NCI-H345 treated with DMSO at 0.1 percent for 48 hours (cell line): Measurements from ENCODE around the gene PKIB.
A peak's percentile ranks its signal among the peaks of the same experiment; 100 is the strongest.
"Not testable (repeated sequence)": the region's sequence is repeated elsewhere in the genome, so short reads cannot be mapped to it uniquely, and the experiment has no call there.

Source experiments
- DNase-seq: peaks from one replicate; lab custom pipeline; 2025; ENCODE audit not compliant: unreplicated experiment; lab: John Stamatoyannopoulos, UW

The PKIB gene

DNA sequence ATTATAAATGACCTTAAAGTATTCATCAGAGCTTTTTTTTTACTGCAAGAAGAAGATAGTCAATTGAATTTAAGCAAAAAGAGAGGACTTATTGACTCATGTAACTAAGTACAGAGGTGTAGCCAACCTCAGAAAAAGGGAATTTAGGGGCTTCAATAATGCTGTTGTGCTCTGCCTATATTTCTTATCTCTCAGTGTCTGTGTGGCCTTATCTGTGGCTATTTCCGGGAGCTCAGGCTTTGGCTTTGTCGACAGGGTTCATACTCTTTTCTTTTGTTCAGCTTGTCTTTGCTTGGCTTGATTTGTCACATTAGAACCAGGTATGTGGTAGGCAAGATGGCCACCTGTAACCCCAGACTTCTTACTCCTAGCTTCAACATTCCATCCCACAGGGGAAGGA lies 130.7 kb downstream of the PKIB start:
- DNase-seq: no peak

DNA sequence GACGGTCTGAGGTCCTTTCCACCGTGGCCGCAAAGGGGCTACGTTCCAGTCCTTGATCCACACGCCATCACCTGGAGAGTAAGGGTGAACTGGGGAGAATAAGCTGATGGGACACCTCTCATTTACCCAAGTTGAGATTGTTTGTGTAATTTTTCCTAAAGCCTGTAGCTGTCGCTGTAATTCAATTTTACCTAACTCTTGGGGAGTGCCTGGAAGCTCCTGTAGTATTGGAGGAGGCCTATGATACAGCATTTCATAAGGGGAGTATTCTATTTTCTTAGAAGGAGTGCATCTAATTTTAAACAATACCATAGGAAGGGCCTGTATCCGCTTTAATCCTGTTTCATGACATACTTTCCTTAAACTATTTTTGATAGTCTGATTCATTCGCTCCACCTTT lies 134.0 kb downstream of the PKIB start:
- not testable (repeated sequence) for DNase-seq

DNA sequence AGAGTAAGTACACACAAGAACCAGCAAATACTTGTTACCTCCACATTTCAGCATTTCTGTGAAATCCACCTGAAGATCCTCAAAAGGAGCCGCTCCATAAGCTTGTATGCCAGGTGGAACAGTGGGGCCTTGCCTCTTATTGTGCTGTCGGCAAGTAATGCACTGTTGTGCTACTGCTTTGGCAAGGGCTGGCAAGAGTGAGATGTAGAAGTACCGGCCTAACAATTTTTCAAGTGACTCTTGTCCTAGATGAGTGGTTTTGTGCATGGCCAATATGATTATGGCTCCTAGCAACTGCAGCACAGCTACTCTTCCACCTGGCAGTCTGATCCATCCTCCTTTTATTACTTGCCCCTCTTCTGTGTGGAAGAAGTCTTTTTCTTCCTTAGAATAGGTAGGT lies 134.7 kb downstream of the PKIB start:
- peak; percentile 56 for DNase-seq

DNA sequence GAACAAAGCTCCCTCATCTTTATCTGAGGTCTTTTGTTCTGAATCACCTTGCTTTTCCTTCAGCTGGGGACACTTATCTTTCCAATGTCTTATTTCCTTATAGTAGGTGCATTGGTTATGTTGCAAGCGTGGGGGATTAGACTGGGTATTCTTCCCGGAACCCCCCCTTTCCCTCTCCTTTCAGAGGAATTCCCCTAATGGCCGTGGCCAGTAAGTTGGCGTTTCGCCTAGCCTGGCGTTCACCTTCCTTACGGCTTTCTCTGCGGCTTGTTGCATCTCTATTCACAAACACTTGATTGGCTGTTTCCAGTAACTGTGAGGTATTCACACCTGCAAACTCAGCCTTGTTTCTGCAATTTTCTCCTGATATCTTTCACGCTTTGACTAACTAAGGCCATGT lies 136.5 kb downstream of the PKIB start:
- DNase-seq: no peak

DNA sequence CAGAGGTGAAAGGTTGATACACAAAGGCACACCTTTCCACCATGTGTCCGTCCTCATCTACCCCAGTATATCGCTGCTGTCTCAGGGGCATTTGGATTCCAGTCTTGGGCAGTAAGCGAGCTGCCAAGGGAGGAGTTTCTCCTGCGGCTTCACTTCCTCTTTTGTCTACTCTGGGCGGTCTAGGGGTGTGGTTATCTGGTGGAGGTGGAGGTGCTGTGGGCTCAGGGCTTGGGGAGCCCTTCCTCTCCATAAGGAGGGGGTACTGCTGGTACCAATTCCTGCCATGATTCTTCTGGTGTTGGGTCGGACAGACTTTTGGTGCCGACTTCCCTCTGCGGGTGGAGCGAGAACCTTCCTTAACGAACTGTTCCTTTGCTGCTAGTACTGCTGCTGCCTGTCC lies 137.4 kb downstream of the PKIB start:
- no peak for DNase-seq

DNA sequence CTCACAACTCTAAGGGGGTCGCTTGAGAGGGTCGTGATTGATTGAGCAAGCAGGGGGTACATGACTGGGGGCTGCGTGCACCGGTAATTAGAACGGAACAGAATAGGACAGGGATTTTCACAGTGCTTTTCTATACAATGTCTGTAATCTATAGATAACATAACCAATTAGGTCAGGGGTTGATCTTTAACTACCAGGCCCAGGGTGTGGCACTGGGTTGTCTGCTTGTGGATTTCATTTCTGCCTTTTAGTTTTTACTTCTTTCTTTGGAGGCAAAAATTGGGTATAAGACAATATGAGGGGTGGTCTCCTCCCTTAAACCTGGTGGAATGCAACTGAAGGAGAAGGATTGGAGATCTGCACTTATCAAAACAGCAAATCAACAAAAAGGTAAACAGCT lies 138.7 kb downstream of the PKIB start:
- DNase-seq: not testable (repeated sequence)

DNA sequence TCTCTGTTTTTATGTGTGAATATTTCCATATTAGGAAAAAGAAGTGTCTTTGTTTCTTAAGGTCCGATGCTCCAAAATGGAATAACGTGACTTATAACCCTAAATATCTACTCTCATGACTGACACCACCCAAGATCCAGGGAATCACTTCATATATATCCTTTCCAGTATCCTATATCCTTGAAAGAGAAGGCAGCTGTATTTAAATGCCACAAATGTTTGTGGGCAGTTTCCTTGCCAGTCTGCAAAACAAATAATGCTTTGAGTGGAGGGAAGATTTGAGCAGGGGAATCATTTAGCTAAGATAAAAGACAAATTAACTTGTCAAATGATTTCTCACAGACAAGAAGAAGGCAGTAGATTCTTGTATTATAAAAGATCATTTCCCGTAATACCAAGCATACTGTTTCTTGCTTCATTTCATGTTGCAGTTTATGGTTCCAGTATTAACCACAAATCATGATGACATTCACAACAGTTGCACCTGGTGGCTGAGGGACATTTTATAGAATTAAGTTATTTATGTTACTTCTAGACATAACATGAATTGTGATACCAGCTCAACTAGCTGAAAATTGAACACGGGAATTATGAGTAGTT lies 139.3 kb downstream of the PKIB start:
- no peak for DNase-seq

DNA sequence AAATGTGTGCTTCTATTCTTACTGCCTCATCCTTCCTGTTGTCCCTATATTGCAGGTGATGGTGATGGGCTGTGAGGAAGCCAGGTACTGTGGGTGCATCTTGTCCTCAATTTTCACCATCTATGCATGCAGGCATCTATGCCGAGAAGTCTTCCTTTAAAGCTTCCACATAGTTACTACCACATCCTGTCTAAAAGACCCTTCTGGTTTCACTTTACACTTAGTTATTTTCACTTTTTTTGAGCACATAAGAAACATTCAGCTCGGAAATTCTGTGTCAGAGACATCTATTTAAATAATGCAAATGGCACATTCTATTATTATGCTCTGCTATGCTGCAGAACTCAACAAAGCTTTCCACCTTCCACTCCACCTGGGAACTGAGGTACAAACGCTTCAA lies 141.1 kb downstream of the PKIB start:
- no peak for DNase-seq

DNA sequence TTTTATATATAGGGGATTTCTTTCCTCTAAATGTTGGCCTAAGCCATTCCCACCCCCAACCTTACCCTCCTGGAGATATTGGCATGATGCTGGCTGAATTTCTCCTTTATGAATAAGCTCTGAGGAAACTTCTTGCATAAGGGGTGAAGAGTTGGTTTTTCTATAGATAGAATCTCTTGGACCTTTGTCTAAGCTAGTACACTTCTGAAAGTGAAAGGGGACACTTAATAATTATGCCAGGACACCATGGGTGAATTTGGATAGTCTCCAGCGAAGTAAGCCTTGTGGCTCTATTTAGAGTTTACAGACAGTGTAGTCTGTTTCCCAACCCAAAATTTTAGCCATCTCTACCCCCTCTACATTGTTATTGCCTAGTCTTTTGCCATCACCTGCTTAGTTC lies 142.3 kb downstream of the PKIB start:
- DNase-seq: no peak

DNA sequence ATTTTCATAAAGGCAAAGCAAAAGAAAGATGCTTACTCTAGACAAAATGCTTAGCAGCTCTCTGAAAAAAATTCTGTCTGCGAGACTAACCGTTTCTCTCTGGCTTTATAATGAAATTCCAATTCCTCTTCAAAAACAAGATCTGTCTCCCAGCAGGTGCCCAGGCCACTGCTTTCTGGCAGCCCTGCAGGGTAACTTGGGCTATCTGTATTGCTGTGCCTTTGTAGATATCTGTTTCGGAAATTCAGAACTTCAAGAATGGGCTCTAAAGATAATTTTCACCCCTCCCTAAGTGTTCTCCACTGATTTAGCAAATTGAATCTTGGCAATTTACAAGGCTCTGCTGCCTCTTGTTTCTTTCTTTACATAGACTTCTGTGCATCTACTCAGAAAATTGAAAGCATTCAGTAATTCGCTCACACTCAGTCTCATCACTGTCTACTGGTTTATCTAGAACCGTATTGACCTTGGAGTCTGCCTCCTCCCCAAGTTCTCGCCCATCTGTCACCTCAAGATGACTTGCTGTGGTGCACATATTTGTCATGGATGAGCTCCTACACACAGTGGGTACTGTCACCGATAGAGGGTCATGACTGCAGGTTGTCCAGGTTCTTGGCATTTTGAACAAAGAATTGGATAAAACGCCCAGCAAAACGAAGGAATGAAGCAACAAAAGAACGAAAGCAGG lies 142.9 kb downstream of the PKIB start:
- DNase-seq: no peak

DNA sequence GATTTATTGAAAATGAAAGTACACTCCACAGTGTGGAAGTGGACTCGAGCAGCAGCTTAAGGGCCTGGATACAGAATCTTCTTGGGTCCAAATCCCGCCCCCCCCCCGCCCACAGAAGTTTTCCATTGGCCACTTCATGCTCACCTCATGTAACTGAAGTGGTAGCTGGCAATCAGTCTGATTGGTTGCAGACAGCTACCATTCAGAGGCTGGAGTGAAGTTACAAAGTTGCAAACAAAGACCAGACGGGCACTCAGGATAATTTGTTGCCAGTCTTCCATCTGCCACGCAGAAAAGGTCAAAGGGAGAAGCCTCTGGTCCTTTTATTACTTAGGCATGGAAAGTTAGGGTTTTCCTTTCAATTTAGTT lies 143.5 kb downstream of the PKIB start:
- DNase-seq: no peak

DNA sequence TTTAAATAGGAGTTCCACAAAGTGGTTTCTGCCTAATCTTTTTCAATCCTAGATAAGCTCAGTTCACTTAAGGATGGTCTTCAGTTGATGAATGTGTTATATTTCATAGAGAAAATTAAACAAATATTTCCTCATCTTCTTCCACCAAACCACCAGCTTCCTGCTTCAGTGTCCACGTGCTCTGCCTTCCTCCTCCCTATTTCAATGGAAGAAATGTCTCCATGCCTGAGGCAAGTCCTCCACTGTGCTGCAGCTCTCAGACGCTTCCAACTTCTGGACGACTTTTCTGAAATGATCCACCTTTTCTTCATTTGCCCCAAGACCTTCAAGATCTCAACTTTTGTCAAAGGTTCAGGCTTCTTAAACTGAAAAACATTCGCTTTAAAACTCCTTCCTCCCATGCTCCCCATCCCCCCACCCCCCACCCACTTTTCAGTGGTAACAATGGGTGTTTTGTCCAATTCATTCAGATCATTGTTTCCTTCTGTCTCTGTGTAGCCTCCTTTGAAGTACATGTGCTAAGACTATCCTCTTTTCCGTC lies 144.1 kb downstream of the PKIB start:
- DNase-seq: no peak

DNA sequence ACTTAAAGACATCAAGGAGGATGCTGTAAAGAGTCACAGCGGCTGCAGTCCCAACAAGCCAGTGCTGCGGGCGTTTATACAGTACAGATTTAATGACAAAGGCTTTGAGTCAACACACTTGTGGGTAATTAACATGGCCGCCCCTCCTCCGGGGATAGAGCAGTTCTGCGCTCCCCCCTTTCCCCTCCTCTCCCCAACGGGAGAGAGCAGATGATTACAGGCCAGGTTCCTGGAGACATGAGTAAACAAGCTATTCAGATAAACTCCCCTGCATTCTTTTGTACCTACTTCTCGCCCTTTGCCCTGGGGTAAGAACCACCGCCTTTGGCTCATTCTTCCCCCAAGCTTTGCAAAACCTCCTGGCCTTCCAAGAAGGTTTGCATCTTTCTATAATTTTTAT lies 145.7 kb downstream of the PKIB start:
- no peak for DNase-seq

DNA sequence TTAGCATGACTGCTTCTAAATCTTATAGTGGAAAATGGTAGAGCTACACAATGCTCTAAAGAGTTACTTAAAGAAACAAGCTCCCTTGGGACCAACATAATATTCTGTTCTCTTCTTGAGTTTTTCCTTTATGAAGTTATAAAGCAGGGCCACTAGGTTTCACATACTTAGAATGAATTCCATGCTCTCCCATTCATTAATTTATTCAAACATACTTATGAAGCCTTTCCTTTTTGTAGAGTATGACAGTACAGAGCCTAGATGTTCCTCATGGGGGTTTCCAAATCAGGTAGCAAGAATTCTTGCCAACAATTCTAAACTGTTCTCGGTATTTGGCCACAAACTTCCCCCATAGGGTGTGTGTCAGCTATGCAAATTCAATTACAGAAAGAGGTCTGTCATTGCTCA lies 148.7 kb downstream of the PKIB start:
- DNase-seq: no peak

DNA sequence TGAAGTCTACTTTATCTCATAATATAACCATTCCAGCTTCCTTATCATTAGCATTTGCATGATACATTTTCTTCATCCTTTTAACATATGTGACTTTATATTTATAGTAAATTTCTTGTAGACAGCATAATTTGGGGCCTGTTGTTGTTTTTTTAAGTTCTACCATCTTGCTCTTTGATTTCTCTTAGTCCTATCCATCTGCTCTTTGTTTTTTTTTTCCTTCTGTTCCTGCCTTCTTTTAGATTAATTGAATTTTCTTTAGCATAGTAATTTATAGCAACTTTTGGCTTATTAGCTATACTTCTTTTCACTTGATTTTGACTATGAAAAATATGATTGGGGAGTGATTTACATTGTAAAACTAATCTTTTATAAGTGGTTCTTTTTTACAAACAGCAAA lies 150.1 kb downstream of the PKIB start:
- DNase-seq: no peak

DNA sequence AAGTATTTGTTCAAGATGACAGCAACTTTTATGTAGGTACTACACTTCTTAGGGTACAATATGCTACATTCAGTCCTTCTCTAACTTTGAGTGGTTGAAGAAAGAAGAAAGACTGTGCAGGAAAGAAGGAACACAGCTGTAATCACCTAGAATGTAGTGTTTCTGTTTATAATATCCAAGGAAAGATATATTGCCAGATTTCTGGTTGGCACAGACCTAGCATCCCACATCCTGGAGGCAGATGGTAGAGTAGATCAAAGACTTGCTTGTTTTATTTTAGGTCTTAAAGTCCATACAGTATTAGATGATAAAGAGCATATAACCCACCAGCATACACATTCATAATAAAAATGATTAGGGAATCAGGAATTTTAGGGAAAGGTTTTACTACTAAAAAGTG lies 156.1 kb downstream of the PKIB start:
- DNase-seq: no peak

DNA sequence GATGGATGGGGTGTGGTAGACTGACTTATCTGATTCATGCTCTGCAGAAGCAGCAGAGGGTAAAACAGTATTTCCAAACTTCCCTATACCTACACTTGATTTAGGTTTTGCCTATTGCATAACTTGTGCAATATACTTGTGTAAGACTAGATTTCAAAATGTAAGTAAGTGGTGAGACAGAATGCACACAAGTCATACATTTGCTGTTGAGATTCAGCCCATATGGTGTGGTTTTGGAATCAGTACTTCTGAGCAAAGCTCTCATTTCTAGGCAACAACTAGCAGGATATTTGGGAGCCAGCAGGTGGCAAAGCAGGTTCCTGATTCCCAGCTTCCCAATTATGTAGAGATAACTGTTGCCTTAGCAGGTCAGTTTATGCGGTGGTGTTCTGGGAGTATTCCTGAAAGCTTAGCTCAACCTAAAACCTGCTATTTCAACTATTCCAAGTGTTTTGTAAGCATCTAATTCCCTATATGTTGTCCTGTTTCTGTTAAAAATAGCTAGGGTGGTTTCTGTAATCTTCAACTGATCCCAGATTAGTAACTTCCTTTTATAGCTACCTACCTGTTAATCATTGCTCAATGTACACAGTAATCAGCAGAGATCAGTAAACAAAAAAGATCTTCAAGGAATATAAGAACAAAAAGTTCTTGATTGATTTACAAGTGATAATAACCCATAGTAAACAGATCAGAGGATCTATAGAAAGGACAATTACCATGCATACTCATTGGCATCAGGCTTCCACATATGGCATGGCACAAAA lies 160.8 kb downstream of the PKIB start:
- no peak for DNase-seq

DNA sequence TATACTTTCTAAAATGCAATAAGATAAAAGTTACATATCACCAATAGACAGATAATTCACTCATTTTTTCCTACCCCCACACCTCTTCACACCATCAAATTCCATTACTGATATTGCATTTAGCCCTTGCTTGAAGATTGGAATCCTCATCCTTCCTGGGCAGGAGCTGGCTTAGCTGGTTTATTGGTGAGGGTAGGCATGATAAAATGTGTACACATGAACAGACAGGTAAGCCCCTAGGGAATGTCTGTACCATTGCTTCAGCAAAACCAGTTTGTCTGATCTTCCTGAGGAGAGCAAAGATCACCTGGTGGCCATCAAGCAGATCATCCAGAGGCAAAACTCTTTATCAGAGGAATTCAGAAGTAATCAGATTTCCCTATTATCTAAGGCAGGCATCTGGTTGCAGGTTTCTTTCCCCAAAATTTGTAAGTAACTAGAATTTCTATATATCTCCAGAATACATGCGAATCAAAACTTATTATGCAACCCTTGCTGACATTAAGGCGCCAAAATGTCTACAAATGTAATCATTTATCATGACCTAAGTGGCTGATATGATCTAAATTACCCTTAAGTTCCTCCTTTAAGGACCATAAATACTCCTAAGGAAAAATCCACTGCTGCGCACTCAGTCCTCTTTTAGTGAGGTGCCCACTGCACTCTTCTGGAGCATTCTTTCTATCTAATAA lies 162.7 kb downstream of the PKIB start:
- DNase-seq: no peak
